ENCODE measurements around the gene MYO5A. TPM values are rescaled to one million over a fixed set of nuclear protein-coding genes. Genes with fewer than 3 reads are reported as not detected.

Gene MYO5A
- total RNA-seq, 4 donors from 2014 or later, result 8.9 to 65.2 (median 12.7) TPM

- TF ChIP-seq, protein P1, sequence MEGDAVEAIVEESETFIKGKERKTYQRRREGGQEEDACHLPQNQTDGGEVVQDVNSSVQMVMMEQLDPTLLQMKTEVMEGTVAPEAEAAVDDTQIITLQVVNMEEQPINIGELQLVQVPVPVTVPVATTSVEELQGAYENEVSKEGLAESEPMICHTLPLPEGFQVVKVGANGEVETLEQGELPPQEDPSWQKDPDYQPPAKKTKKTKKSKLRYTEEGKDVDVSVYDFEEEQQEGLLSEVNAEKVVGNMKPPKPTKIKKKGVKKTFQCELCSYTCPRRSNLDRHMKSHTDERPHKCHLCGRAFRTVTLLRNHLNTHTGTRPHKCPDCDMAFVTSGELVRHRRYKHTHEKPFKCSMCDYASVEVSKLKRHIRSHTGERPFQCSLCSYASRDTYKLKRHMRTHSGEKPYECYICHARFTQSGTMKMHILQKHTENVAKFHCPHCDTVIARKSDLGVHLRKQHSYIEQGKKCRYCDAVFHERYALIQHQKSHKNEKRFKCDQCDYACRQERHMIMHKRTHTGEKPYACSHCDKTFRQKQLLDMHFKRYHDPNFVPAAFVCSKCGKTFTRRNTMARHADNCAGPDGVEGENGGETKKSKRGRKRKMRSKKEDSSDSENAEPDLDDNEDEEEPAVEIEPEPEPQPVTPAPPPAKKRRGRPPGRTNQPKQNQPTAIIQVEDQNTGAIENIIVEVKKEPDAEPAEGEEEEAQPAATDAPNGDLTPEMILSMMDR (IDR thresholded peaks at IDR 0.05), result no peak
- no peak for TF ChIP-seq POLR2A (IDR thresholded peaks at IDR 0.05)
- no peak overlapping the region for H3K4me3 ChIP-seq
- no peaks in the 10 kb centered on the region for H3K36me3 ChIP-seq
These were observed 222.4 kb downstream of the MYO5A start for GRCh38 chr15:52306270-52306669.

GRCh38 chr15:52303093-52303772 lies 225.4 kb downstream of the MYO5A start:
- no peak for TF ChIP-seq POLR2A (IDR thresholded peaks at IDR 0.05)
- TF ChIP-seq, protein P1 (IDR thresholded peaks at IDR 0.05), result no peak
- no peaks in the 10 kb centered on the region for H3K27me3 ChIP-seq
- H3K4me1 ChIP-seq, result no peaks in the 10 kb centered on the region
- no peak overlapping the region for H3K4me3 ChIP-seq
- H3K9me3 ChIP-seq, result no peaks in the 10 kb centered on the region
- no peaks in the 10 kb centered on the region for H3K36me3 ChIP-seq
- no peak for DNase-seq
- no peak overlapping the region for H3K27ac ChIP-seq

More at GRCh38 chr15:52306270-52306669, 222.4 kb downstream of the MYO5A start:
- no peak for DNase-seq
- Histone ChIP-seq H3K9me3 (no peaks in the 10 kb centered on the region), H3K4me1 (no peaks in the 10 kb centered on the region), H3K27me3 (no peaks in the 10 kb centered on the region), H3K27ac (no peak overlapping the region)

- no peaks in the 10 kb centered on the region for H3K9me3 ChIP-seq
- no peak overlapping the region for H3K27ac ChIP-seq
- no peaks in the 10 kb centered on the region for H3K36me3 ChIP-seq
- DNase-seq, result no peak
- TF ChIP-seq POLR2A (IDR thresholded peaks at IDR 0.05), result no peak
- TF ChIP-seq, protein P1 (IDR thresholded peaks at IDR 0.05), result no peak
- no peaks in the 10 kb centered on the region for H3K27me3 ChIP-seq
- H3K4me3 ChIP-seq, result no peak overlapping the region
- H3K4me1 ChIP-seq, result peaks cover 0 to under 1% (median 0%) of the 10 kb centered on the region in 4 donors
These were observed 227.3 kb downstream of the MYO5A start for GRCh38 chr15:52301265-52301847.

GRCh38 chr15:52295421-52296001 lies 233.2 kb downstream of the MYO5A start, which contains the start of gene MYO5C:
Gene MYO5C, minus strand, starts transcription at chr15:52295804. Its CDS starts 168 bp downstream, at chr15:52295636.
- DNase-seq, result peak in 2 of 3 donors; percentile 82 to 90
- Histone ChIP-seq H3K4me3 (peak within 1 kb of the TSS; percentile 39 to 78 (median 62)), H3K9me3 (no peaks in the 10 kb centered on the region), H3K27me3 (peaks cover 0 to 7% of the 10 kb centered on the region in 2 donors), H3K27ac (peak within 1 kb of the TSS; percentile 48 to 75 (median 60)), H3K4me1 (peaks cover 0 to 17% (median 8%) of the 10 kb centered on the region in 4 donors), H3K36me3 (no peaks in the 10 kb centered on the region)
- TF ChIP-seq, protein P1 (IDR thresholded peaks at IDR 0.05), result no peak
- peak; percentile 43 to 60 for TF ChIP-seq POLR2A (IDR thresholded peaks at IDR 0.05)

- Histone ChIP-seq H3K4me3 (peak overlapping the region; percentile 39 to 78 (median 62)), H3K9me3 (no peaks in the 10 kb centered on the region), H3K4me1 (peaks cover 0 to 17% (median 8%) of the 10 kb centered on the region in 4 donors), H3K27ac (peak overlapping the region; percentile 48 to 75 (median 60)), H3K27me3 (peaks cover 0 to 7% of the 10 kb centered on the region in 2 donors), H3K36me3 (no peaks in the 10 kb centered on the region)
- TF ChIP-seq, protein P1 (IDR thresholded peaks at IDR 0.05), result no peak
- TF ChIP-seq POLR2A (IDR thresholded peaks at IDR 0.05), result no peak
- peak in 1 of 3 donors; percentile 53 for DNase-seq
These were observed 233.7 kb downstream of the MYO5A start for GRCh38 chr15:52294881-52295420.

All from Peyer's patch (tissue), 4 donors.